Measurements from ENCODE around the gene CEP89. TPM values are rescaled to one million over a fixed set of nuclear protein-coding genes. Genes with fewer than 3 reads are reported as not detected.

Gene CEP89
- total RNA-seq, 1 donor from 2014 or later = 34.3 TPM

DNA sequence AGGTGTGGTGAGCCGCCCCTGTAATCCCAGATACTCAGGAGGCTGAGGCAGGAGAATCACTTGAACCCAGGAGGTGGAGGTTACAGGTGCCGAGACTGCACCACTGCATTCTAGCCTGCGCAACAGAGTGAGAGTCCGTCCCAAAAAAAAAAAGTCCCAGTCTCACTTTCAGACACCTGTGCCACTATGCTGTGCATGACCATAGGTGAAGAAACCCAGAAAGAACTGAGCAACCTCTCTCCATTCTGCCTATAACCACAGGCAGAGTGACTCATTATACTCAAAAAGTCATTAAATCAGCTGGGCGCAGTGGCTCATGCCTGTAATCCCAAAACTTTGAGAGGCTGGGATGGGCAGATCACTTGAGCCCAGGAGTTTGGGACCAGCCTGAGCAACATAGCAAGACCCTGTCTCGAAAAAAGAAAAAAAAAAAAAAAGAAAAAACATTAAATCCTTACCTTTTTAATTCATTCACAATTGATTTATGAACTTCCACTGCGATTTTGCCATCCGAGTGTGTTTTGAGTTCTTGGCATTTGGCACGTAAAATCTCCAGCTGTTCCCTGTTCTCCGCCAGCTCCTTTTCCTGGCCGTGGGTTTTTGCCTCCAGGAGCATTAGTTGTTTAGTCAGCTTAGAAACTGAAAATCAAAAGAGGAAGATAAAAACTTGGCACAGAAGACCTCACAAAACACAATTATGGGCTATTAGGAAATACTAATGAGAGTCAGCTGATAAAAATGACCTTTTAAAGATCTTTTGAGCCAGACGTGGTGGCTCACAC lies 56.7 kb downstream of the CEP89 start:
- no peak for DNase-seq (ENCODE audit: low spot score)
- no peak overlapping the region for H3K27ac Mint-ChIP-seq (ENCODE audit: unreplicated experiment)
- no peaks in the 10 kb centered on the region for H3K4me1 Mint-ChIP-seq (ENCODE audit: unreplicated experiment)
- no peaks in the 10 kb centered on the region for H3K27me3 Mint-ChIP-seq (ENCODE audit: unreplicated experiment)
- no peak for TF ChIP-seq CTCF (IDR thresholded peaks at IDR 0.05; ENCODE audit: unreplicated experiment)
- no peak overlapping the region for H3K4me3 Mint-ChIP-seq (ENCODE audit: unreplicated experiment)
- peaks cover 12% of the 10 kb centered on the region for H3K36me3 Mint-ChIP-seq (ENCODE audit: low read depth, unreplicated experiment)
- no peaks in the 10 kb centered on the region for H3K9me3 Mint-ChIP-seq (ENCODE audit: unreplicated experiment)

DNA sequence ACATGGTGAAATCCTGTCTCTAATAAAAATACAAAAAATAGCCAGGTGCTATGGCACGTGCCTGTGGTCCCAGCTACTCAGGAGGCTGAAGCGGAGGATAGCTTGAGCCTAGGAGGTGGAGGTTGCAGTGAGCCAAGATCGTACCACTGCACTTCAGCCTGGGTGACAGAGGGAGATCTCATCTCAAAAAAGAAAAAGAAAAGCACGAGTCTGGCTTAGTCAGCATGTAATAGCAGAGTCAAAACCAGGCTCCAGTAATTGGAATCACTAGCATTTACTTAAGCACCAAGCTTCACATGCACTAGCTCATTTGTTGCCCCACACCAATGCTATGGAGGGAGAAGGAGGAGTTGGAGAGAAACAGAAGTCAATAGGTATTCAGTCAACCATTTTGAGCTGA lies 60.3 kb downstream of the CEP89 start:
- Mint-ChIP-seq H3K4me1 (ENCODE audit: unreplicated experiment) (no peaks in the 10 kb centered on the region), H3K4me3 (ENCODE audit: unreplicated experiment) (no peak overlapping the region), H3K27ac (ENCODE audit: unreplicated experiment) (no peak overlapping the region), H3K27me3 (ENCODE audit: unreplicated experiment) (no peaks in the 10 kb centered on the region), H3K9me3 (ENCODE audit: unreplicated experiment) (no peaks in the 10 kb centered on the region), H3K36me3 (ENCODE audit: low read depth, unreplicated experiment) (peaks cover 24% of the 10 kb centered on the region)
- no peak for TF ChIP-seq CTCF (IDR thresholded peaks at IDR 0.05; ENCODE audit: unreplicated experiment)
- DNase-seq (ENCODE audit: low spot score) = no peak

DNA sequence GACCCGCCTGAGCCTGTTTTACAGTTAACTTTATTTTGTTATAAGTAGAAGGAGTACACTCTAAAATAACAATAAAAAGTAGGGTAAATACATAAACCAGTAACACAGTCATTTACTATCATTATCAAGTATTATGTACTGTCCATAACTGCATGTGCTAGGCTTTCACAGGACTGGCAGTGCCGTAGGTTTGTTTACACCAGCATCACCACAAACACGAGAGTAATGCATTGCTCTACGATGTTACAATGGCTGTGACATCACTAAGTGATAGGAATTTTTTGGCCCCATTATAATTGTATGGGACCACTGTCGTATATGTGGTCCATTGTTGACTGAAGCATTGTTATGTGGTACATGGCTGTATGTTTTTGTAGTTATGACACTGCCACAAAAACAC lies 60.9 kb downstream of the CEP89 start:
- TF ChIP-seq CTCF (IDR thresholded peaks at IDR 0.05; ENCODE audit: unreplicated experiment) = no peak
- Mint-ChIP-seq H3K27me3 (ENCODE audit: unreplicated experiment) (no peaks in the 10 kb centered on the region), H3K36me3 (ENCODE audit: low read depth, unreplicated experiment) (peaks cover 24% of the 10 kb centered on the region), H3K4me1 (ENCODE audit: unreplicated experiment) (no peaks in the 10 kb centered on the region), H3K27ac (ENCODE audit: unreplicated experiment) (no peak overlapping the region), H3K4me3 (ENCODE audit: unreplicated experiment) (no peak overlapping the region), H3K9me3 (ENCODE audit: unreplicated experiment) (no peaks in the 10 kb centered on the region)
- no peak for DNase-seq (ENCODE audit: low spot score)

GRCh38 chr19:32910094-32910493 lies 61.7 kb downstream of the CEP89 start:
- no peak for TF ChIP-seq CTCF (IDR thresholded peaks at IDR 0.05; ENCODE audit: unreplicated experiment)
- Mint-ChIP-seq H3K27ac (ENCODE audit: unreplicated experiment) (no peak overlapping the region), H3K4me3 (ENCODE audit: unreplicated experiment) (no peak overlapping the region), H3K9me3 (ENCODE audit: unreplicated experiment) (no peaks in the 10 kb centered on the region), H3K4me1 (ENCODE audit: unreplicated experiment) (no peaks in the 10 kb centered on the region), H3K27me3 (ENCODE audit: unreplicated experiment) (no peaks in the 10 kb centered on the region), H3K36me3 (ENCODE audit: low read depth, unreplicated experiment) (peaks cover 20% of the 10 kb centered on the region)
- no peak for DNase-seq (ENCODE audit: low spot score)

- TF ChIP-seq CTCF (IDR thresholded peaks at IDR 0.05; ENCODE audit: unreplicated experiment) = no peak
- H3K4me1 Mint-ChIP-seq (ENCODE audit: unreplicated experiment) = no peaks in the 10 kb centered on the region
- no peak for DNase-seq (ENCODE audit: low spot score)
- no peak overlapping the region for H3K27ac Mint-ChIP-seq (ENCODE audit: unreplicated experiment)
- H3K4me3 Mint-ChIP-seq (ENCODE audit: unreplicated experiment) = no peak overlapping the region
- H3K9me3 Mint-ChIP-seq (ENCODE audit: unreplicated experiment) = no peaks in the 10 kb centered on the region
- H3K27me3 Mint-ChIP-seq (ENCODE audit: unreplicated experiment) = no peaks in the 10 kb centered on the region
- peaks cover 20% of the 10 kb centered on the region for H3K36me3 Mint-ChIP-seq (ENCODE audit: low read depth, unreplicated experiment)
Observed at GRCh38 chr19:32909257-32909656, 62.5 kb downstream of the CEP89 start.
